ENCODE measurements around the gene BCAS1. TPM values are rescaled to one million over a fixed set of nuclear protein-coding genes. Genes with fewer than 3 reads are reported as not detected.

Gene BCAS1
- total RNA-seq (2014; rRNA removed; shearing (Covaris generic)): 0.07 TPM in 1 of 2 replicates, not detected in the other

DNA sequence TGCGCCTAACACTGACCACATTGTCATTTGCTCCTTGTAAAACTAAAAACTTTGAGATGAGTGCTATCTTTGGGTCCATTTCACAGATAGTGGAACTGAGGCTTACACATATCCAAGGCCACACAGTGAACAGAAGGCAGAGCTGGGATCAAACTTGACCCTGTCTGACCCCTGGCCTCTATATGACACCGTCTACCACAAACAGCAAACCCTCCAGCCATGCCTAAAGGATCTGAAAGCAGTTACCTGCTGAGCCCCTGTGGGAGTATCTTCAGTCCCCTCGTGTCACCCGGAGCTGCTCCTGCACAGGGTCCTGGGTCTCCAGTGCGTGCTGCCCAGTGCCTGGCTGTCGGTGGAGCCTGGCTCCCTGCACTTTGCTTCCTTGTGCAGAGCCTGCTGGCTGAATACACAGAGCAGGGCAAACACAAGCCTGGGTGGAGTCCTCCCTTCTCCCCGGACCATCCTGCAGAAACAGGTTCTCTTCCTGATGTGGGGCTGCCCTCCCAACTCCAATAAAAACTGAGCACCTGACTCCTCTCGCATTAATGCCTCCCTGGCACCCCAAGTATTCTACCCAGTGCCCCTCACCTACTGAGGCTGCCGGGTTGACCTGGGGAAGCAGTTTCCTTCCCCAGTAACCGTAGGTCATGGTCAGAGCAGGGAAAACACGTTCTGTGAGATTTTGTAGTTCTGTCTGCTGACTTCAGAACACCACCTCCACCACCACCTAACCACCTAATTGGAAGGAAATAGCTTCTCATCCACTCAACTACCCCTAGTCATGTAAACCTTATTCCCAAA, at the start of gene BCAS1:
Gene BCAS1 (minus strand): TSS at position 408 of the 801 bp plus-strand sequence. CDS start 11,876 bp downstream, outside the sequence.
- no peak for DNase-seq (ENCODE audit: low spot score)

- no peak for DNase-seq (ENCODE audit: low spot score)
Measured at GRCh38 chr20:54119744-54120143, 49.4 kb upstream of the BCAS1 start.

DNA sequence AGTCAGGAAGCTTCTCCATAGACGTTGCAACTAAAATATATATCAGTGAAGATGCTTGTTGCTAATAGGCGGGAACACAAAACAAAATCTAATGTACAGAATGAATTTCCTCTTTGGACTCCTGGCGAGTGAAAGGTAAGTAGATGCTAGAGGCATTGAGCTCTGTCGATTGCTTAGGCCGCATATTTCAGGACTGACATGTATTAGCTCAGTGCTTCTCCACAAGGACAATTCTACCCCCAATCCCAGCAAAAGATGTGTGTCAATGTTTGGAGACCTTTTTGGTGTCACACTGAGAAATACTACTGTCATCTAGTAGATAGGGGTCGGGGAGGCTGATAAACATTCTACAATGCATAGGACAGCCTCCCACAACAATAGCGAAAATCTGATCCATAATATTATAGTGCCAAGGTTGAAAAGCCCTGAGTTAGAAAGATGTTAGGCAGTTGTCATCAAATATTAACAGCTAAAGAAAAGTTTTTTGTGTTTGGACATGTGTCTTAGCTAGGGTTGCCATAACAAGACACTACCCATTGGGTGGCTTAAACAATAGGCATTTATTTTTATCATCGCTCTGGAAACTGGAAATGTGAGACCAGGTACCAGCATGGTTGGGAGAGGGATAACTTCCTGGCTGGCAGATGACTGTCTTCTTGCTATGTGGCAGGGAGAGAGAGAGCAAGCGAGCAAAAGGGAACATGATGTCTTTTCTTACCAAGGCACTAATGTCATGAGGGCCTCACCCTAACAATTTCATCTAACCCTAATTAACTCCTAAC, 48.0 kb upstream of the BCAS1 start:
- no peak for DNase-seq (ENCODE audit: low spot score)

GRCh38 chr20:54116550-54117235, 46.3 kb upstream of the BCAS1 start:
- DNase-seq (ENCODE audit: low spot score): no peak

DNA sequence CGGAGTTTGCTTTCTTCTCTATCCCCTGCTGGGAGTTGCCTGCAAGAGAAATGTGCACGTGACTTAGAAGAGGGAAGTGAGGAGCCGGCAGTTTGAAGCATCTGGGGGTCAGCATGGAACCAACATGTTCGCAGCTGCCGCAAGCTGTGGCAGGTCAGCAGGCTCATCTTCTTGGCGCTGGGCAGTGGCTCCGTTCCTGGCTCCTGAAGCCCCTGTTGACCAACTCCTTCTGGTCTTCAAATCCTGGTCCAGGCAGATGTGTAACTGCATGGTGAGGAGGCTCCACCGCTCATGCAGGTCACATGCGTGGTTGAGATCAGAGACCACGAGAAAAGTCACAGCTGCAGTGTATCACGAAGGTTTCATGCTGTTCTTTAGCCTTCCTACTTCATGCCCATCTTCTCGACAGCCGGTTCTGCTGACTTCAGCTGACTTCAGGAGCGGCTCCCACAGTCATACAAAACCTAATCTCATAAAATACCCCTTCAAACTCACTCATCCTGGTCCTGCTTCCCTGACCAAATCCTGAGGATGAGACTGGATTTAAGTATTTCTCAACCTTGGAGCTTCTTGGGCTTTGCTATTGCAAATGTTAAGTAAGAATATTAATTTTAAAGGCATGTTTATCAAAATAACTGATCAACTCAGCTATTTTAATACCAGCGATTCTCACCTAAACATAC, 44.9 kb upstream of the BCAS1 start:
- DNase-seq (ENCODE audit: low spot score): no peak

GRCh38 chr20:54114109-54114508, 43.7 kb upstream of the BCAS1 start:
- DNase-seq (ENCODE audit: low spot score): no peak

DNA sequence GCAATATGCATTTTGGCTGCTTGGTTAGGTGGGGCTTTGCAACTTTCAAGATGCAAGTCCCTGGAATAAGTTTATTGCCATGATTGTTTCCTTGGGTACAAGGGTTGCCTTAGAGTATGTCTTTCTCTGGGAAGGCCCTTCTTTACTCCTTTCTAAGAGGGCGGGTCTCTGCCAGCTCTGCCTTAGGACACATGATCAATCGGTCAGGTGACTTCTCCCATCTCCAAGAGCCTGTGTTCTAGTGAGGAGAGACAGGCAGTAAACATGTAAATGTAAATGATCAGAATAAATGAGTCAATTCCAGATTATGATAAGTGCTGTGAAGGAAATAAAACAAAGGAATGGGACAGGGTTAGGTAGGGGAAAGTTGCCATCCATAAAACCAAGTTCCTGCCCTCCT, 43.2 kb upstream of the BCAS1 start:
- no peak for DNase-seq (ENCODE audit: low spot score)

DNA sequence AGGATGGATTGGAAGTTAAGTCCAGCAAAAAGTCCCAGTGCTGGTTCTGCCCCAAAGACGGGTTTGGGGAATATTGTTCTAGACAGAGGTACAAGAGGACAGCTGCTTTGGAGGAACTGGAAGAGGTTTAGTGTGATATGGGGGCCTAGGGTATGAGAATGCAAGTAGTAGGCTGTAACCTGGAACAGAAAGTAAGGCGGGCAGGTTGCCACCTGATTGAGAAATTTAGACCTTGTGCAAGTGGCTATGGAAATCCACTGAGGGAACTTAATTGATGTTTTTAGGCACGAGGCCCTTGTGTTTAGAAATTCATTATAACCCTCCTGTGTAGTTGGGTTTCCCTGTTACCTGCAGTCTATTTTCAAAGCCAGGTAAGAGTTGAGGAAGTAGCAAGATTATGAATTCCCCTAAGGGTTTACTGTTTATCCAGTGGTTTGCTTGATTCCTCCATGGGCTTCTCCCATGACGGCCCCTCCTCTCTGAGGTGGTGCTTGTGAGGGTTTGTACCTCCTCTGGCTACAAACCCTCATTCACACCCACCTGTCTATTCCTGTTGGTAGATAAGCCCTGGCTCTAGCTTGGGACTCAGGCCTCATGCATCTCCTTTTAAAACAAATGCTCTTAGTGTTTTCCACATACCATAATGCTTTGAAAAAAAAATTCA, 42.0 kb upstream of the BCAS1 start:
- no peak for DNase-seq (ENCODE audit: low spot score)

DNA sequence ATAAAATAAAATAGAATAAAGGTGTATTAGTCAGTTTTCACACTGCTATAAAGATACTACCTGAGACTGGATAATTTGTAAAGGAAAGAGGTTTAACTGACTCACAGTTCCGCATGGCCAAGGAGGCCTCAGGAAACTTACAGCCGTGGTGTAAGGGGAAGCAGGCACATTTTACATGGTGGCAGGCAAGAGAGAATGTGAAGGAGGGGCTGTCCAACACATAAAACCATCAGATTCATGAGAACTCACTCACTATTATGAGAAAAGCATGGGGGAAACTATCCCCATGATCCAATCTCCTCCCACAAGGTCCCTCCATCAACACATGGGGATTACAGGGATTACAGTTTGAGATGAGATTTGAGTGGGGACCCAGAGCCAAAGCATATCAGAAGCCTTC, 41.1 kb upstream of the BCAS1 start:
- no peak for DNase-seq (ENCODE audit: low spot score)

- no peak for DNase-seq (ENCODE audit: low spot score)
Measured at GRCh38 chr20:54110457-54110856, 40.1 kb upstream of the BCAS1 start.

GRCh38 chr20:54110041-54110440, 39.6 kb upstream of the BCAS1 start:
- no peak for DNase-seq (ENCODE audit: low spot score)

- no peak for DNase-seq (ENCODE audit: low spot score)
Measured at GRCh38 chr20:54108817-54109216, 38.4 kb upstream of the BCAS1 start.

GRCh38 chr20:54108326-54108642, 37.9 kb upstream of the BCAS1 start:
- DNase-seq (ENCODE audit: low spot score): no peak

DNA sequence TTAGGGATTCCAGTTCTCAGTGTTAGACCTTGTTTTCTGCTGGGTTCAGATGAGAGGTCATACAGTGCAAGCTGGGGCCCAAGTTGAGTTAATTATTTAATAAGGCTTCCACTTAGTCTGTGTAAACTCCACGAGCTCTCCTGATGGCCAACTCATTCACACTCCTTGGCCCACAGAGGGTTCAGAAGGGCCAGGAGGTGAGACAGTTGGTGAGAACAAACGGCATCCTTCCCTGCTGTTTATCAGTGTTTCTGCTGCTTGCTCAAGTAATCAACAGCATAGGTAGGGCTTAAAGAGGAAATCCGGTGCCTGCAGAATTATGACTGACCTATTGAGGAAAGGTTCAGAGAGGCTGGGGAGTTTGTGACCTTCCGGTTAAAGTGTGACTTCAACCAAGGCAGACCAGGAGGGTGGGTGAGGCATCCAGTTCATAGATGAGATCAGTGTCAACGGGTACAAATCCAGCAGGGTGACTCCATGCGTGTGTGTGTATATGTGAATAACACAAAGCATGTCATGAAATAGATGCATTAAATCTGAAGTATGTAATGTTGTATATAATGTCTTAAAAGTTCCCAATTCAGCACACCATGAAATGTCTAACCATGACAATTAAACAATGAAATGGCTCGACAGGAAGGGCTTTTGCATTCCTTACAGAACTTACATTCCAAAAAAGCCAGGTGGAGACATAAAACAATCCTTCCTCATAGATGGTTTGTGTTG, 37.4 kb upstream of the BCAS1 start:
- no peak for DNase-seq (ENCODE audit: low spot score)

DNA sequence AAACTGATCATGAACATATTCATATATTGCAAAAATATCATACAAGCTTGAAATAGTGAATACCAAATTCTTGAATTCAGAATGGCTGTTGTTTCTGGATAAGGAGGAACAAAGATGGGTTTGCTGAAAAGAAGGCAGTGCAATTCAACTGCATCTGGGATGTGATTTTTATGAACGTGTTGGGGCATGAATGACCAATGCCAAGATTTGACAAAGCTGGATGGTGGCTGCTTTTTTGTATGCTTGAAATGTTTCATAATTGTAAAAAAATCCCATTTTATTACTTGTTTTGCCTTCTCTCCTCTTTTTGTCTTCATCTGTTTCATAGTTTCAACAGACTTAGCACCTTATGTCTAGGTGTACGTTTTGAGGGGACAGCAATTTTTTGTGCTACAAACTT, 36.8 kb upstream of the BCAS1 start:
- DNase-seq (ENCODE audit: low spot score): no peak

DNA sequence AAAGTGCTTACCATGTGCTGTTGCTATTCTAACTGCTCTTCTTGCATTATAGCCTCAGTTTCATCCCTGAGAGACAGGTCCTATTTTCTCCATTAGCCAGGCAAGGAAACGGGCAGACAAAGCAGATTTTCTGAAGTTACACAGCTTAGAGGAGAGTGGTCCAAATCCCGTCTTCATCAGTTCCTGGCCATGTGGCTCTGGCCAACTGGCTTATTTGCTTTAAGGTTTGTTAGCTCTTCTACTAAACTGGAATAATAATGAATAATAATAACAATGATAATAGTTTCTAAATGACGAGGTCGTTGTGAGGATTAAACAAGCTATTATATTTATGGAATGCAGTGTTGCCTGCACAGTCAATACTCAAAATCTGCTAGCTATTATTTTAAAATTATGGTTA, 35.8 kb upstream of the BCAS1 start:
- DNase-seq (ENCODE audit: low spot score): no peak

GRCh38 chr20:54105653-54106052, 35.3 kb upstream of the BCAS1 start:
- DNase-seq (ENCODE audit: low spot score): no peak

GRCh38 chr20:54104781-54105180, 34.4 kb upstream of the BCAS1 start:
- no peak for DNase-seq (ENCODE audit: low spot score)

- no peak for DNase-seq (ENCODE audit: low spot score)
Measured at GRCh38 chr20:54103762-54104600, 33.6 kb upstream of the BCAS1 start.
